Ureter (tissue), 1 donor: Measurements from ENCODE around the gene LACTB. TPM values are rescaled to one million over a fixed set of nuclear protein-coding genes. Genes with fewer than 3 reads are reported as not detected.

Experiments used
- DNase-seq: peaks from one replicate; pipeline ENCODE4 v3.0.0-alpha.2; 2020; ENCODE audit warnings: low spot score
- total RNA-seq: library from RNA; stranded (reverse); gene quantifications from one replicate; pipeline ENCODE4 v1.2.4, GENCODE V29; 2023
- donor health status: DM: yes; HTN: yes; CAD: no.

The LACTB gene
- total RNA-seq, 1 donor from 2014 or later = 12.4 TPM

GRCh38 chr15:63124506-63124905 lies 2.8 kb downstream of the LACTB start:
- DNase-seq = no peak

- no peak for DNase-seq
Observed at GRCh38 chr15:63126726-63127125, 5.1 kb downstream of the LACTB start.

- no peak for DNase-seq
Observed at GRCh38 chr15:63133786-63134185, 12.1 kb downstream of the LACTB start.

- DNase-seq = no peak
Observed at GRCh38 chr15:63134245-63134985, 12.8 kb downstream of the LACTB start.

- no peak for DNase-seq
Observed at GRCh38 chr15:63135281-63135680, 13.6 kb downstream of the LACTB start.

GRCh38 chr15:63135804-63136203 lies 14.1 kb downstream of the LACTB start:
- DNase-seq = no peak

- DNase-seq = no peak
Observed at GRCh38 chr15:63136742-63137141, 15.1 kb downstream of the LACTB start.

- DNase-seq = no peak
Observed at GRCh38 chr15:63140936-63141335, 19.3 kb downstream of the LACTB start.

- DNase-seq = no peak
Observed at GRCh38 chr15:63145426-63145825, 23.8 kb downstream of the LACTB start.

- no peak for DNase-seq
Observed at GRCh38 chr15:63146684-63147083, 25.0 kb downstream of the LACTB start.

- DNase-seq = no peak
Observed at GRCh38 chr15:63151665-63152064, 30.0 kb downstream of the LACTB start.

- DNase-seq = no peak
Observed at GRCh38 chr15:63155486-63155885, 33.8 kb downstream of the LACTB start.

- DNase-seq = no peak
Observed at GRCh38 chr15:63156086-63156710, 34.5 kb downstream of the LACTB start.

- no peak for DNase-seq
Observed at GRCh38 chr15:63156755-63157117, 35.1 kb downstream of the LACTB start.

GRCh38 chr15:63157118-63157843 lies 35.6 kb downstream of the LACTB start, which contains the start of gene RPS27L:
Gene RPS27L, minus strand, starts transcription at chr15:63157477. Its CDS starts 72 bp downstream, at chr15:63157405.
- DNase-seq = peak; percentile 94

- peak; percentile 58 for DNase-seq
Observed at GRCh38 chr15:63157891-63158431, 36.3 kb downstream of the LACTB start.

- no peak for DNase-seq
Observed at GRCh38 chr15:63160638-63161037, 39.0 kb downstream of the LACTB start.

- no peak for DNase-seq
Observed at GRCh38 chr15:63163217-63163616, 41.6 kb downstream of the LACTB start.

GRCh38 chr15:63165166-63165859 lies 43.7 kb downstream of the LACTB start:
- DNase-seq = no peak

- DNase-seq = no peak
Observed at GRCh38 chr15:63166219-63166618, 44.6 kb downstream of the LACTB start.

- no peak for DNase-seq
Observed at GRCh38 chr15:63169788-63170187, 48.1 kb downstream of the LACTB start.

GRCh38 chr15:63172376-63172775 lies 50.7 kb downstream of the LACTB start:
- no peak for DNase-seq
